Measurements from ENCODE around the gene PRR19.
"Not testable (repeated sequence)": the region's sequence is repeated elsewhere in the genome, so short reads cannot be mapped to it uniquely, and the experiment has no call there.

PRR19 gene

GRCh38 chr19:42330241-42330711 lies 28.3 kb downstream of the PRR19 start:
- H3K27ac ChIP-seq (ENCODE audit: low read depth, low read length, severe bottlenecking), result no peak overlapping the region
- H3K4me1 ChIP-seq (ENCODE audit: control insufficient read depth, insufficient read depth, low read length, poor library complexity, severe bottlenecking), result peaks cover 8% of the 10 kb centered on the region
- peaks cover 4% of the 10 kb centered on the region for H3K36me3 ChIP-seq (ENCODE audit: control insufficient read depth, insufficient read depth, low read length)
- no peak overlapping the region for H3K4me3 ChIP-seq (ENCODE audit: extremely low read depth, insufficient read depth, low read length, poor library complexity, severe bottlenecking)
- H3K9me3 ChIP-seq (ENCODE audit: control insufficient read depth, low read length), result no peaks in the 10 kb centered on the region
- WGBS, 2 experiments (ENCODE audit: insufficient coverage in 2 of 2), result 100% methylated on average over 2 of the region's 2 CpGs; no CpG with 5 or more reads in 1 of the 2 experiments

DNA sequence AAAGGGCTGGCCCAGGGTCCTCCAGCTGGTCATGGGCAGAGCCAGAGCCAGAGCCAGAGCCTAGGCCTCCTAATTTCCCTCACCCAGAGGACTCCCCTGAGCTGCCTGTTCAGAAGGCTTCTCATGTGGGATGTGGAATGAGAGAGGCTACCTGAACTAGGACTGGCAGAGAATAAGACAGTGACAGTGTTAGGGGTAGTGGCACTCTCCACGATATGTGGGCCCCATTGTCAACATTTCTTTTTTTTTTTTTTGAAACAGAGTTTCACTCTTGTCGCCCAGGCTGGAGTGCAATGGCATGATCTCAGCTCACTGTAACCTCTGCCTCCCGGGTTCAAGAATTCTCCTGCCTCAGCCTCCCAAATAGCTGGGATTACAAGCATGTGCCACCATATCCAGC lies 29.4 kb downstream of the PRR19 start:
- peaks cover 11% of the 10 kb centered on the region for H3K36me3 ChIP-seq (ENCODE audit: control insufficient read depth, insufficient read depth, low read length)
- WGBS, 2 experiments (ENCODE audit: insufficient coverage in 2 of 2), result 88% methylated on average over 1 to 3 of the region's 3 CpGs
- H3K27ac ChIP-seq (ENCODE audit: low read depth, low read length, severe bottlenecking), result not testable (repeated sequence)

GRCh38 chr19:42332059-42332458 lies 30.1 kb downstream of the PRR19 start:
- WGBS, 2 experiments (ENCODE audit: insufficient coverage in 2 of 2), result 100% methylated on average over 2 to 3 of the region's 6 CpGs
- H3K27ac ChIP-seq (ENCODE audit: low read depth, low read length, severe bottlenecking), result no peak overlapping the region
- no peak overlapping the region for H3K4me3 ChIP-seq (ENCODE audit: extremely low read depth, insufficient read depth, low read length, poor library complexity, severe bottlenecking)
- no peaks in the 10 kb centered on the region for H3K9me3 ChIP-seq (ENCODE audit: control insufficient read depth, low read length)
- H3K4me1 ChIP-seq (ENCODE audit: control insufficient read depth, insufficient read depth, low read length, poor library complexity, severe bottlenecking), result no peaks in the 10 kb centered on the region
- peaks cover 18% of the 10 kb centered on the region for H3K36me3 ChIP-seq (ENCODE audit: control insufficient read depth, insufficient read depth, low read length)

More for the DNA sequence above, 29.4 kb downstream of the PRR19 start:
- not testable (repeated sequence) for H3K4me1 ChIP-seq (ENCODE audit: control insufficient read depth, insufficient read depth, low read length, poor library complexity, severe bottlenecking); H3K9me3 ChIP-seq (ENCODE audit: control insufficient read depth, low read length); H3K4me3 ChIP-seq (ENCODE audit: extremely low read depth, insufficient read depth, low read length, poor library complexity, severe bottlenecking)

DNA sequence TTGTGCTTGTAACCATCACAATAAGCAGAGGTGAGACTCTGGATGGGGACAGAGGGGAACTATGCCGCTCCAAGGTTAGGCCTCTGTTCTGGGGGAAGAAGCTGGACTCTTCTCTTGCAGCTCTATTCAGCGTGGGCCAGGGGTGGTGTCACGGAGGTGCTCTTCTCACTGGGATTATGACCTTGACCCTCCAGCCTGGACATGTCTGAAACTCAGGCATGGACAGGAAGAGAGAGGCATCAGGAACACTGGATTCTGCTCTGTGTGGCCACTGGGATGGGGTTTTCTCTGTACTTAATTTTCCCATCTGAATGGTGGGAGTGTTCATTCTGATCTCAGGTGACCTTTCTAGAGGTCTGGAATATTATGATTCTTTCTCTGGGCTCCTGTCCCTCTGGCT lies 31.1 kb downstream of the PRR19 start:
- 89 to 100% methylated on average over 3 of the region's 3 CpGs for WGBS, 2 experiments (ENCODE audit: insufficient coverage in 2 of 2)
- Histone ChIP-seq H3K9me3 (ENCODE audit: control insufficient read depth, low read length) (no peaks in the 10 kb centered on the region), H3K4me3 (ENCODE audit: extremely low read depth, insufficient read depth, low read length, poor library complexity, severe bottlenecking) (no peak overlapping the region), H3K4me1 (ENCODE audit: control insufficient read depth, insufficient read depth, low read length, poor library complexity, severe bottlenecking) (no peaks in the 10 kb centered on the region), H3K36me3 (ENCODE audit: control insufficient read depth, insufficient read depth, low read length) (peaks cover 26% of the 10 kb centered on the region), H3K27ac (ENCODE audit: low read depth, low read length, severe bottlenecking) (no peak overlapping the region)

GRCh38 chr19:42333975-42334696 lies 32.2 kb downstream of the PRR19 start:
- H3K36me3 ChIP-seq (ENCODE audit: control insufficient read depth, insufficient read depth, low read length), result peaks cover 29% of the 10 kb centered on the region
- no peaks in the 10 kb centered on the region for H3K9me3 ChIP-seq (ENCODE audit: control insufficient read depth, low read length)
- H3K27ac ChIP-seq (ENCODE audit: low read depth, low read length, severe bottlenecking), result no peak overlapping the region
- WGBS, 2 experiments (ENCODE audit: insufficient coverage in 2 of 2), result 96% methylated on average over 18 to 20 of the region's 21 CpGs
- H3K4me3 ChIP-seq (ENCODE audit: extremely low read depth, insufficient read depth, low read length, poor library complexity, severe bottlenecking), result no peak overlapping the region
- no peaks in the 10 kb centered on the region for H3K4me1 ChIP-seq (ENCODE audit: control insufficient read depth, insufficient read depth, low read length, poor library complexity, severe bottlenecking)

DNA sequence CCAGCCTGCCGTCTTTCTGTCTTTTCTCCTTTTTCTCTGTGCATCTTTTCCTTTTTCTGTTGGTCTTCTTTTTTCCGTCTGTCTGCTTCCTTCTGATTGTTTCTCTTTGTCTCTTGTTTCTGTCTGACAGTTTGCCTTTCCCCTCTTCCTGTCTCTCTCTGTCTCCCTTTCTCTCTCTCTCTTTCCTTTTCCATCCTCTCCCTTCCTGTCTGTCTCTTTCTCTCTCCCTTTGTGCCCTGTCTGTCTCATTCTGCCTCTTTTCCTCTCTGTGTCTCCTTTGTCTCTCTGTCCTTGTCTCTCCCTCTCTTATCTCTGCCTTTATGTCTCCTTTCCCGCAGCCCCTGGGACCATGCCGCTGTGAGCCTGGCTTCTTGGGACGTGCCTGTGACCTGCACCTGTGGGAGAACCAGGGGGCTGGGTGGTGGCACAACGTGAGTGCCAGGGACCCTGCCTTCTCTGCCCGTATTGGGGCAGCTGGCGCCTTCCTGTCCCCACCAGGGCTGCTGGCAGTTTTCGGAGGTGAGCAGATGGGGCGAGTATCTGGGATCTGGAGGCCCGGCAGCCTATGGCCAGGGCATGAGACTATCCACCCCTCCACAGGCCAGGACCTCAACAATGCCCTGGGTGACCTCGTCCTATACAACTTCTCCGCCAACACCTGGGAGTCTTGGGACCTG lies 32.9 kb downstream of the PRR19 start:
- no peaks in the 10 kb centered on the region for H3K4me1 ChIP-seq (ENCODE audit: control insufficient read depth, insufficient read depth, low read length, poor library complexity, severe bottlenecking)
- WGBS, 2 experiments (ENCODE audit: insufficient coverage in 2 of 2), result 92 to 96% methylated on average over 12 to 13 of the region's 13 CpGs

GRCh38 chr19:42335374-42335936 lies 33.5 kb downstream of the PRR19 start:
- no peak overlapping the region for H3K4me3 ChIP-seq (ENCODE audit: extremely low read depth, insufficient read depth, low read length, poor library complexity, severe bottlenecking)
- H3K4me1 ChIP-seq (ENCODE audit: control insufficient read depth, insufficient read depth, low read length, poor library complexity, severe bottlenecking), result no peaks in the 10 kb centered on the region
- WGBS, 2 experiments (ENCODE audit: insufficient coverage in 2 of 2), result 92 to 94% methylated on average over 7 of the region's 7 CpGs
- H3K9me3 ChIP-seq (ENCODE audit: control insufficient read depth, low read length), result no peaks in the 10 kb centered on the region
- no peak overlapping the region for H3K27ac ChIP-seq (ENCODE audit: low read depth, low read length, severe bottlenecking)
- peaks cover 35% of the 10 kb centered on the region for H3K36me3 ChIP-seq (ENCODE audit: control insufficient read depth, insufficient read depth, low read length)

More for the DNA sequence above, 32.9 kb downstream of the PRR19 start:
- H3K36me3 ChIP-seq (ENCODE audit: control insufficient read depth, insufficient read depth, low read length), result peaks cover 35% of the 10 kb centered on the region
- no peaks in the 10 kb centered on the region for H3K9me3 ChIP-seq (ENCODE audit: control insufficient read depth, low read length)
- H3K27ac ChIP-seq (ENCODE audit: low read depth, low read length, severe bottlenecking), result no peak overlapping the region
- H3K4me3 ChIP-seq (ENCODE audit: extremely low read depth, insufficient read depth, low read length, poor library complexity, severe bottlenecking), result no peak overlapping the region

DNA sequence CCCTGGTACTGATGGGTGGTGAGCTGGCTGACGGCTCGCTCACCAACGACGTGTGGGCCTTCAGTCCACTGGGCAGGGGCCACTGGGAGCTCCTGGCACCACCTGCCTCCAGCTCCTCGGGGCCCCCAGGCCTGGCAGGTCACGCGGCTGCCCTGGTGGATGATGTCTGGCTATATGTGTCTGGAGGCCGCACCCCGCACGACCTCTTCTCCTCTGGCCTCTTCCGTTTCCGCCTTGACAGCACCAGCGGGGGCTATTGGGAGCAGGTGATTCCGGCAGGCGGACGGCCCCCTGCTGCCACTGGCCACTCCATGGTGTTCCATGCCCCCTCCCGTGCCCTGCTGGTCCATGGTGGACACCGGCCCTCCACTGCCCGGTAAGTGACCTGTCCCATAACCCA lies 34.0 kb downstream of the PRR19 start:
- no peak overlapping the region for H3K27ac ChIP-seq (ENCODE audit: low read depth, low read length, severe bottlenecking)
- 90 to 95% methylated on average over 16 to 17 of the region's 19 CpGs for WGBS, 2 experiments (ENCODE audit: insufficient coverage in 2 of 2)
- H3K36me3 ChIP-seq (ENCODE audit: control insufficient read depth, insufficient read depth, low read length), result peaks cover 35% of the 10 kb centered on the region
- no peaks in the 10 kb centered on the region for H3K4me1 ChIP-seq (ENCODE audit: control insufficient read depth, insufficient read depth, low read length, poor library complexity, severe bottlenecking)
- no peak overlapping the region for H3K4me3 ChIP-seq (ENCODE audit: extremely low read depth, insufficient read depth, low read length, poor library complexity, severe bottlenecking)
- H3K9me3 ChIP-seq (ENCODE audit: control insufficient read depth, low read length), result no peaks in the 10 kb centered on the region

DNA sequence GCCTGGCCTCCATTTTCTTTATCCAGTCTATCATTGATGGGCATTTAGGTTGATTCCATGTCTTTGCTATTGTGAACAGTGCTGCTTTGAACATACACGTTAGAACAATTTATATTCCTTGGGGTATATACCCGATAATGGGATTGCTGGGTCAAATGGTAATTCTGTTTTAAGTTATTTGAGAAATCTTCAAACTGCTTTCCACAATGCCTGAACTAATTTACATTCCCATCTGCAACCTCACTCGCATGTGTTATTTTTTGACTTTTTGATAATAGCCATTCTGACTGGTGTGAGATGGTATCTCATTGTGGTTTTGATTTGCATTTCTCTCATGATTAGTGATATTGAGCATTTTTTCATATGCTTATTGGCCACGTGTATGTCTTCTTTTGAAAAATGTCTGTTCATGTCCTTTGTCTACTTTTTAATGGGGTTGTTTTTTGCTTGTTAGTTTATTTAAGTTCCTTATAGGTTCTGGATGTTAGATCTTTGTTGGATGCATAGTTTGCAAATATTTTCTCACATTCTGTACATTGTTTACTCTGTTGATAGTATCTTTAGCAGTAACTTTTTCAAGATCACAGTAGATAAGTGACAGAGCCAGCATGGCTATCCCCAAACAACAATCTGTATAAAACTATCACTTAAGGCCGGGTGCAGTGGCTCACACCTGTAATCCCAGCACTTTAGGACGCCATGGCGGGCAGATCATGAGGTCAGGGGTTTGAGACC lies 37.4 kb downstream of the PRR19 start:
- peaks cover 51% of the 10 kb centered on the region for H3K36me3 ChIP-seq (ENCODE audit: control insufficient read depth, insufficient read depth, low read length)
- not testable (repeated sequence) for H3K27ac ChIP-seq (ENCODE audit: low read depth, low read length, severe bottlenecking); H3K9me3 ChIP-seq (ENCODE audit: control insufficient read depth, low read length); H3K4me3 ChIP-seq (ENCODE audit: extremely low read depth, insufficient read depth, low read length, poor library complexity, severe bottlenecking); H3K4me1 ChIP-seq (ENCODE audit: control insufficient read depth, insufficient read depth, low read length, poor library complexity, severe bottlenecking)
- WGBS, 2 experiments (ENCODE audit: insufficient coverage in 2 of 2), result 89 to 96% methylated on average over 3 to 4 of the region's 7 CpGs

DNA sequence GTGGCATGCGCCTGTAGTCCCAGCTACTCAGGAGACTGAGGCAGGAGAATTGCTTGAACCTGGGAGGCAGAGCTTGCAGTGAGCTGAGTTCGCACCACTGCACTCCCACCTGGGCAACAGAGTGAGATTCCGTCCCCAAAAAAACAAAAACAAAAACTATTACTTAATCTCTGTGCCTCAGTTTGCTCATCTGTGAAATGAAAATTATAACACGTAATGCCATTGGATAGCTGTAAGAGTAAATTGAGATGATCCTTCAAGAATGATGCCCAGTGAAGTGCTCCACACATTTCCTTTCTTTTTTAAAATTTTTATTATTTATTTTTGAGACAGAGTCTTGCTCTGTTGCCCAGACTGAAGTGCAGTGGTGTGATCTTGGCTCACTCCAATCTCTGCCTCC lies 38.0 kb downstream of the PRR19 start:
- not testable (repeated sequence) for H3K4me1 ChIP-seq (ENCODE audit: control insufficient read depth, insufficient read depth, low read length, poor library complexity, severe bottlenecking); H3K27ac ChIP-seq (ENCODE audit: low read depth, low read length, severe bottlenecking); H3K4me3 ChIP-seq (ENCODE audit: extremely low read depth, insufficient read depth, low read length, poor library complexity, severe bottlenecking); H3K9me3 ChIP-seq (ENCODE audit: control insufficient read depth, low read length)
- WGBS, 2 experiments (ENCODE audit: insufficient coverage in 2 of 2), result 86 to 88% methylated on average over 1 to 2 of the region's 4 CpGs
- peaks cover 54% of the 10 kb centered on the region for H3K36me3 ChIP-seq (ENCODE audit: control insufficient read depth, insufficient read depth, low read length)
